ENCODE results near the gene EBF4.

DNA sequence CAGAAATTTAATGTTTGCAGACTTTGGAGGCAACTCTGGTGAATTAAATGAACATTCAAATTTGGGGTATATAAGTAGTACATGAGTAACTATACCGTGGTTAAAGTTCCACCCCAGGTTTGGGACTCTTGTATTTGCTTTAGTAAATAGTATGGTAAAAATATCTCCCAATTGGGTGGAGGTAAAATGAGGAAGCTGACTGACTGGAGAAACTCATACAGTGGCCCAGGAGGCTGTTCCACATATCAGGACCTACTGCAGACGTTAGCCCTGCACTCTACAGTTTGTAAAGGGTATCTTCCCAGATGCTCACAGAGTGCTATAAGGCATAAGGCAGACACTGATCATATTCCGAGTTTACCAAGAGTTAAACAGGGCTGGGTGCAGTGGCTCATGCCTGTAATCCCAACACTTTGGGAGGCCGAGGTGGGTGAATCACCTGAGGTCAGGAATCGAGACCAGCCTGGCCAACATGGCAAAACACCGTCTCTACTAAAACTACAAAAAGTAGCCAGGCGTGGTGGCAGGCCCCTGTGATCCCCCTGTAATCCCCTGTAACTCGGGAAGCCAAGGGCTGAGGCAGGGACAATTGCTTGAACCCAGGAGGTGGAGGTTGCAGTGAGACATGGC lies 54.2 kb downstream of the EBF4 start:
- TF ChIP-seq, protein P1, sequence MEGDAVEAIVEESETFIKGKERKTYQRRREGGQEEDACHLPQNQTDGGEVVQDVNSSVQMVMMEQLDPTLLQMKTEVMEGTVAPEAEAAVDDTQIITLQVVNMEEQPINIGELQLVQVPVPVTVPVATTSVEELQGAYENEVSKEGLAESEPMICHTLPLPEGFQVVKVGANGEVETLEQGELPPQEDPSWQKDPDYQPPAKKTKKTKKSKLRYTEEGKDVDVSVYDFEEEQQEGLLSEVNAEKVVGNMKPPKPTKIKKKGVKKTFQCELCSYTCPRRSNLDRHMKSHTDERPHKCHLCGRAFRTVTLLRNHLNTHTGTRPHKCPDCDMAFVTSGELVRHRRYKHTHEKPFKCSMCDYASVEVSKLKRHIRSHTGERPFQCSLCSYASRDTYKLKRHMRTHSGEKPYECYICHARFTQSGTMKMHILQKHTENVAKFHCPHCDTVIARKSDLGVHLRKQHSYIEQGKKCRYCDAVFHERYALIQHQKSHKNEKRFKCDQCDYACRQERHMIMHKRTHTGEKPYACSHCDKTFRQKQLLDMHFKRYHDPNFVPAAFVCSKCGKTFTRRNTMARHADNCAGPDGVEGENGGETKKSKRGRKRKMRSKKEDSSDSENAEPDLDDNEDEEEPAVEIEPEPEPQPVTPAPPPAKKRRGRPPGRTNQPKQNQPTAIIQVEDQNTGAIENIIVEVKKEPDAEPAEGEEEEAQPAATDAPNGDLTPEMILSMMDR (IDR thresholded peaks at IDR 0.05; ENCODE audit: insufficient read depth, low read length, poor library complexity, severe bottlenecking): no peak
- no peak for TF ChIP-seq EZH2phosphoT487 (conservative IDR thresholded peaks at IDR 0.05; ENCODE audit: low read length)

Data from SU-DHL-6 (cell line).